GM18520 (cell line): ENCODE data around the gene ATP9B.
"Not testable (repeated sequence)": the region's sequence is repeated elsewhere in the genome, so short reads cannot be mapped to it uniquely, and the experiment has no call there.

Source experiments
- ATAC-seq: cut with Tn5 transposase; IDR thresholded peaks from one replicate; pipeline ENCODE4 v1.9.1; 2021; ENCODE audit not compliant: unreplicated experiment

The ATP9B gene

GRCh38 chr18:79135924-79136323 is 66.7 kb downstream of the ATP9B start:
- ATAC-seq = no peak

- ATAC-seq = no peak
Observed at GRCh38 chr18:79136742-79137141, 67.5 kb downstream of the ATP9B start.

- ATAC-seq = no peak
Observed at GRCh38 chr18:79139206-79139605, 70.0 kb downstream of the ATP9B start.

GRCh38 chr18:79147014-79147413 is 77.8 kb downstream of the ATP9B start:
- no peak for ATAC-seq

GRCh38 chr18:79151191-79151590 is 82.0 kb downstream of the ATP9B start:
- ATAC-seq = no peak

GRCh38 chr18:79156327-79156726 is 87.1 kb downstream of the ATP9B start:
- ATAC-seq = no peak

- ATAC-seq = no peak
Observed at GRCh38 chr18:79164706-79165105, 95.5 kb downstream of the ATP9B start.

GRCh38 chr18:79166702-79167101 is 97.5 kb downstream of the ATP9B start:
- ATAC-seq = no peak

GRCh38 chr18:79167526-79168190 is 98.5 kb downstream of the ATP9B start:
- ATAC-seq = no peak

- no peak for ATAC-seq
Observed at GRCh38 chr18:79169958-79170555, 100.9 kb downstream of the ATP9B start.

- not testable (repeated sequence) for ATAC-seq
Observed at GRCh38 chr18:79172331-79172730, 103.1 kb downstream of the ATP9B start.

GRCh38 chr18:79173742-79174141 is 104.5 kb downstream of the ATP9B start:
- ATAC-seq = no peak

- no peak for ATAC-seq
Observed at GRCh38 chr18:79178113-79178531, 108.9 kb downstream of the ATP9B start.

GRCh38 chr18:79182047-79182713 is 113.0 kb downstream of the ATP9B start:
- ATAC-seq = no peak

- ATAC-seq = no peak
Observed at GRCh38 chr18:79185648-79186047, 116.5 kb downstream of the ATP9B start.

- ATAC-seq = peak; percentile 64
Observed at GRCh38 chr18:79186649-79187048, 117.5 kb downstream of the ATP9B start.

- ATAC-seq = no peak
Observed at GRCh38 chr18:79187532-79188277, 118.5 kb downstream of the ATP9B start.

GRCh38 chr18:79191418-79191817 is 122.2 kb downstream of the ATP9B start:
- ATAC-seq = no peak

- ATAC-seq = peak; percentile 78
Observed at GRCh38 chr18:79191956-79192355, 122.8 kb downstream of the ATP9B start.

- no peak for ATAC-seq
Observed at GRCh38 chr18:79193826-79194225, 124.6 kb downstream of the ATP9B start.
